ENCODE measurements around the gene SPOCK1.

The SPOCK1 gene

DNA sequence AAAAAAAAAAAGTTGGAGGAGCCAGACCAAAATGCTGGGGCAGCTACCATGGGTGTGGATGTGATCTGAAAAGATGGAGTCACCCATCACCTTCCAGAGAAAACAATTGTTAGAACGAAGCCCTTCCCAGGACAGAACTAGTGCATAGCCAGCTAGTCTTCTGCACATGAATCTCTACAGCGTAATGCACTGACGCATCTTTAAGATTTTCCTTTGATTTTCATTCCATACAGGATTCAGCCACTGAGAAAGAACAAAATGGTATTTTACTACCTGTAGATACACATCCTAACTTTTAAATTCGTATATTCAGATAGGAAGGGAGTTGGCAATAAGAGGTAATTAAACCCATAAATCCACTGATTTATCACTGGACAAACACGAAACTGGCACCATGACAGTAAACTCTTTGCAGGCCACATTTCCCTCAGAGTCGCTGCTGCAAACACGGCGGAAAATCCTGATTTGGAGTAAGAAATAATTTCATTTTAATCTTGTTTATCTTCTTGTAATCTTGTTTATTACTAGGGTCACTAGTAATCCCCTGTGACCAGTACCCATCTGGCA lies 206.6 kb downstream of the SPOCK1 start:
- Mint-ChIP-seq H3K36me3 (ENCODE audit: low read depth) (no peaks in the 10 kb centered on the region), H3K9me3 (no peaks in the 10 kb centered on the region), H3K4me1 (peaks cover 6% of the 10 kb centered on the region), H3K4me3 (no peak overlapping the region), H3K27ac (no peak overlapping the region), H3K27me3 (ENCODE audit: low read depth) (peaks cover 9% of the 10 kb centered on the region)
- TF ChIP-seq, protein P1, sequence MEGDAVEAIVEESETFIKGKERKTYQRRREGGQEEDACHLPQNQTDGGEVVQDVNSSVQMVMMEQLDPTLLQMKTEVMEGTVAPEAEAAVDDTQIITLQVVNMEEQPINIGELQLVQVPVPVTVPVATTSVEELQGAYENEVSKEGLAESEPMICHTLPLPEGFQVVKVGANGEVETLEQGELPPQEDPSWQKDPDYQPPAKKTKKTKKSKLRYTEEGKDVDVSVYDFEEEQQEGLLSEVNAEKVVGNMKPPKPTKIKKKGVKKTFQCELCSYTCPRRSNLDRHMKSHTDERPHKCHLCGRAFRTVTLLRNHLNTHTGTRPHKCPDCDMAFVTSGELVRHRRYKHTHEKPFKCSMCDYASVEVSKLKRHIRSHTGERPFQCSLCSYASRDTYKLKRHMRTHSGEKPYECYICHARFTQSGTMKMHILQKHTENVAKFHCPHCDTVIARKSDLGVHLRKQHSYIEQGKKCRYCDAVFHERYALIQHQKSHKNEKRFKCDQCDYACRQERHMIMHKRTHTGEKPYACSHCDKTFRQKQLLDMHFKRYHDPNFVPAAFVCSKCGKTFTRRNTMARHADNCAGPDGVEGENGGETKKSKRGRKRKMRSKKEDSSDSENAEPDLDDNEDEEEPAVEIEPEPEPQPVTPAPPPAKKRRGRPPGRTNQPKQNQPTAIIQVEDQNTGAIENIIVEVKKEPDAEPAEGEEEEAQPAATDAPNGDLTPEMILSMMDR (IDR thresholded peaks at IDR 0.05; ENCODE audit: unreplicated experiment in 3 of 3) = no peak

DNA sequence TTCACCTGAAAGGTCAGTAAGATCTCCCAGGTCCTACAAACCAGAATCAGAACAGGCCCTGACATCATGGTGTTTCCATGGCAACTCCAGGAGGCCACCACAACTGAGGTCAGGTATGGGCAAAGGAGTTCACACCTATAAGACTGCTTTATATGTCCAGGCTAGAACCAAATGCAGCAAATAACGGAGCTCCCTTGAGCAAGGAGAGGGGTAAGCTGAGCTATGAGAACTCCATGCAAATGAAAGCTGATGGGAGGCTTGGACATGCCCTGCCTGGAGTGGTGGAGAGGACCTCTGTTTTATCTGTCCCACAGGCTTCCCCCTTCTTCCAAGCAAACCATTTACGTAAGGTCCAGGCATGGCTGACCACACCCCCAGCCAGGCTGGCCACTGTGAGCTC lies 207.7 kb downstream of the SPOCK1 start:
- H3K4me1 Mint-ChIP-seq = peaks cover 11% of the 10 kb centered on the region
- H3K36me3 Mint-ChIP-seq (ENCODE audit: low read depth) = no peaks in the 10 kb centered on the region
- peaks cover 7% of the 10 kb centered on the region for H3K27me3 Mint-ChIP-seq (ENCODE audit: low read depth)
- H3K4me3 Mint-ChIP-seq = no peak overlapping the region
- TF ChIP-seq, protein P1 (IDR thresholded peaks at IDR 0.05; ENCODE audit: unreplicated experiment in 3 of 3) = no peak
- H3K27ac Mint-ChIP-seq = no peak overlapping the region
- no peaks in the 10 kb centered on the region for H3K9me3 Mint-ChIP-seq

DNA sequence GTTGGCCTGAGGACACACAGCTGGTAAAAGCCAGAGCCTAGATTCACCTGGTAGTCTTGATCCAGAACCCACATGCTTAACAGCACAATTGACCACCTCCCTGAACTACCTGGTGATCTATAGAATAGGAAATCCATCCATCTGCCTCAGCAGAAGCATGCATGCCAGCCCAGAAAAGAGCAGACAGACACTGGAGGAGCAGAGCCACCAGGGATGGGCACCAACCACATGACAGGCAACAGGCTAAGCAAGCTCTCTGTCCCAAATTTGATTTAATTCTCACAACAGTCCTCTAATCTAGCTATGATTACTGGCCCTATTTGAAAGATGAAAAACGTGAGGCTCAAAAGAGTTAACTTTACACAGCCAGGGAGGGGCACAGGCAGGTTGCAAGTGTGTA lies 208.1 kb downstream of the SPOCK1 start:
- Mint-ChIP-seq H3K4me3 (no peak overlapping the region), H3K4me1 (peaks cover 14% of the 10 kb centered on the region), H3K36me3 (ENCODE audit: low read depth) (no peaks in the 10 kb centered on the region), H3K27me3 (ENCODE audit: low read depth) (peaks cover 7% of the 10 kb centered on the region), H3K27ac (no peak overlapping the region), H3K9me3 (no peaks in the 10 kb centered on the region)
- TF ChIP-seq, protein P1 (IDR thresholded peaks at IDR 0.05; ENCODE audit: unreplicated experiment in 3 of 3) = no peak

DNA sequence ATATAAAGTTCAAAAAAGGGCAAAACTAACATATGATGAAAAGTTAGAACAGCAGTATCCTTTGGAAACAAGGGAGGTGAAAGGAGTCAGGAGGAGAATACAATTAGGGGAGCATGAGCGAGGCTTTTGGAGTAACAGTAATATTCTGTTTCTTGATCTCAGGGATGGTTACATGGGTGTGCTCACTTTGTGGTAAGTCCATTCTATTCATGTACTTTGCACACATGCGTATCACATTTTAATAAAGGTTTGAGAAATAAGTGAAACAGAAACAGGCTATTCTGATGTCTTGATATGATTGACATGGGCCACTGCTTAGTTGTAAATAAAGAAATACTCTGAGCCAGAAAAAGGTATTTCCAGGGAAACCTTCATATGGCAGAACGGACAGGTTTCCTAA lies 208.8 kb downstream of the SPOCK1 start:
- Mint-ChIP-seq H3K27ac (no peak overlapping the region), H3K4me3 (no peak overlapping the region), H3K4me1 (peaks cover 14% of the 10 kb centered on the region), H3K9me3 (no peaks in the 10 kb centered on the region), H3K27me3 (ENCODE audit: low read depth) (peaks cover 7% of the 10 kb centered on the region), H3K36me3 (ENCODE audit: low read depth) (no peaks in the 10 kb centered on the region)
- TF ChIP-seq, protein P1 (IDR thresholded peaks at IDR 0.05; ENCODE audit: unreplicated experiment in 3 of 3) = no peak

DNA sequence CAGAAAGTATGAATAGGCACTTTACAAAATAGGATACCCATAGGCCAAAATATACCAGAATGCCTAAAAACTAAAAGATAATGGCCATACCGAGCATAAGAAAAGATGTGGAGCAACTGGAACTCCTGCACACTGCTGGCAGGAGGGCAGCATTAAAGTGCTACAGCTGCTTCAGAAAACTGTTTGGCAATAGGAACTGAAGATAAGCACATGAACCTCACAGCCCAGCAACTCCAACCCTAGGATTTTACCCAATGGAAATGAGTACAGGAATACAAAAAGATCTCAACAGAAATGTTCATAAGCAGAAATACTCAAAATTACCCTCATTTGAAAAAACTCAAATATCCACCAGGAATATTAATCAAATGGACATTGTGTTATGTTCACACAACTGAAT lies 209.3 kb downstream of the SPOCK1 start:
- H3K36me3 Mint-ChIP-seq (ENCODE audit: low read depth) = no peaks in the 10 kb centered on the region
- no peak overlapping the region for H3K27ac Mint-ChIP-seq
- H3K4me3 Mint-ChIP-seq = no peak overlapping the region
- peaks cover 7% of the 10 kb centered on the region for H3K27me3 Mint-ChIP-seq (ENCODE audit: low read depth)
- no peaks in the 10 kb centered on the region for H3K9me3 Mint-ChIP-seq
- TF ChIP-seq, protein P1 (IDR thresholded peaks at IDR 0.05; ENCODE audit: unreplicated experiment in 3 of 3) = no peak
- peaks cover 14% of the 10 kb centered on the region for H3K4me1 Mint-ChIP-seq

DNA sequence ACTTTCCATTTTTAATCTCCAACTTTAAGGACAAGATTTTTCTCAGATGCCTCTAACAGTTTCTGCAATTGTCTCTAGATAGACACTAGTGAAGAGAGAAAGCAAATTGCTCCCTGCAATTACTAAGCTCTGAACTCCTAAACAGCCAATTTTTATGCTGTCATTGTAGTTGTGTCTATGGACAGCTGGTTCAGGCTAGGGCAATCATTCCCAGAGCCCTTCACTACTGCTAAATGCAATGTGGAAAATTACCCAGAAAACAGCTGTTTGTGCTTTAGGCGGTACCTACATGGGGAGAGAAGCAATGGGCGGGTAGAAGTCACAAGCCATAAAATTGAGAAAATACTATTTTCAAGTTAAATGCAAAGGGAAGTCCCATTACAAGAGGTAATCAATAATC lies 211.6 kb downstream of the SPOCK1 start:
- Mint-ChIP-seq H3K4me1 (peaks cover 12% of the 10 kb centered on the region), H3K27me3 (ENCODE audit: low read depth) (no peaks in the 10 kb centered on the region), H3K36me3 (ENCODE audit: low read depth) (no peaks in the 10 kb centered on the region), H3K27ac (no peak overlapping the region), H3K4me3 (no peak overlapping the region), H3K9me3 (no peaks in the 10 kb centered on the region)
- TF ChIP-seq, protein P1 (IDR thresholded peaks at IDR 0.05; ENCODE audit: unreplicated experiment in 3 of 3) = no peak
